IMR-90 (cell line): Measurements from ENCODE around the gene CADM3. TPM values are rescaled to one million over a fixed set of nuclear protein-coding genes. Genes with fewer than 3 reads are reported as not detected.

Experiments used
- ATAC-seq: fragments of 200-7000 bp; cut with Tn5 transposase; 2 replicates; pipeline ENCODE4 v1.9.1; 2020; ENCODE audit warnings: low read depth, mild to moderate bottlenecking, moderate library complexity
- BruUV-seq: library from RNA; stranded (reverse); fragments of 400-500 nt; replicated peaks from 2 replicates; lab custom pipeline; 2021; lab: Mats Ljungman, UMichigan
- CTCF ChIA-PET: fragments of 300-600 bp; formaldehyde crosslinking; extraction: SDS; loops from one replicate; lab custom pipeline; 2021; ENCODE audit warnings: antibody characterized with exemption; lab: Yijun Ruan, JAX
- POLR2A ChIA-PET: fragments of 300-600 bp; sonication (Branson Sonifier 250); formaldehyde crosslinking; loops from one replicate; lab custom pipeline; 2022; ENCODE audit warnings: antibody characterized with exemption; ENCODE audit not compliant: unreplicated experiment; lab: Charles Lee
- DNase-seq: peaks from one replicate; pipeline ENCODE4 v3.0.0; 2013
- H2AFZ ChIP-seq: replicated peaks from 2 replicates; pipeline ENCODE3; 2013; ENCODE audit warnings: low read length, mild to moderate bottlenecking; ENCODE audit not compliant: poor library complexity
- H2AK5ac ChIP-seq: 2 replicates; pipeline ENCODE4 v1.6.1; 2013; ENCODE audit warnings: low read depth, low read length, inconsistent platforms
- H2AK9ac ChIP-seq: replicated peaks from 2 replicates; pipeline ENCODE3; 2013; ENCODE audit warnings: mild to moderate bottlenecking, low read depth, low read length, moderate library complexity; ENCODE audit not compliant: poor library complexity
- H2BK120ac ChIP-seq: 2 replicates; pipeline ENCODE4 v1.6.1; 2013; ENCODE audit warnings: low read depth, low read length, inconsistent platforms
- H2BK15ac ChIP-seq: 3 replicates; pipeline ENCODE4 v1.6.1; 2013; ENCODE audit warnings: low read depth, low read length, inconsistent platforms
- H2BK20ac ChIP-seq: 2 replicates; pipeline ENCODE4 v1.6.1; 2013; ENCODE audit warnings: low read depth, mild to moderate bottlenecking, inconsistent platforms, low read length, moderate library complexity
- H2BK5ac ChIP-seq: 2 replicates; pipeline ENCODE4 v1.6.1; 2013; ENCODE audit warnings: mild to moderate bottlenecking, low read depth, low read length, inconsistent platforms; ENCODE audit not compliant: poor library complexity, severe bottlenecking
- H3K14ac ChIP-seq: replicated peaks from 2 replicates; pipeline ENCODE4 v1.6.1; 2013; ENCODE audit warnings: low read depth, low read length, inconsistent platforms
- H3K18ac ChIP-seq: 2 replicates; pipeline ENCODE4 v1.6.1; 2013; ENCODE audit warnings: low read depth, low read length, control low read depth
- H3K23ac ChIP-seq: 2 replicates; pipeline ENCODE4 v1.6.1; 2013; ENCODE audit warnings: low read depth, low read length, inconsistent platforms
- H3K27ac ChIP-seq: 2 replicates; pipeline ENCODE4 v1.5.1; 2013; ENCODE audit warnings: mild to moderate bottlenecking, control low read depth, low read length; ENCODE audit not compliant: insufficient read depth
- H3K27me3 ChIP-seq: 2 replicates; pipeline ENCODE4 v1.6.1; 2013; ENCODE audit warnings: low read length; ENCODE audit not compliant: control insufficient read depth, insufficient read depth
- H3K36me3 ChIP-seq: 2 replicates; pipeline ENCODE4 v1.6.1; 2013; ENCODE audit warnings: low read length, mixed read lengths; ENCODE audit not compliant: control insufficient read depth, insufficient read depth
- H3K4ac ChIP-seq: 2 replicates; pipeline ENCODE4 v1.6.1; 2013; ENCODE audit warnings: low read depth, low read length, inconsistent platforms
- H3K4me1 ChIP-seq: 2 replicates; pipeline ENCODE4 v1.6.1; 2013; ENCODE audit warnings: low read length, mixed read lengths; ENCODE audit not compliant: control insufficient read depth, insufficient read depth
- H3K4me2 ChIP-seq: 2 replicates; pipeline ENCODE4 v1.6.1; 2013; ENCODE audit warnings: low read depth, mild to moderate bottlenecking, control low read depth, low read length, moderate library complexity
- H3K4me3 ChIP-seq: 2 replicates; pipeline ENCODE4 v1.5.1; 2013; ENCODE audit warnings: low read depth, mild to moderate bottlenecking, control low read depth, low read length, moderate library complexity; ENCODE audit not compliant: insufficient read depth
- H3K56ac ChIP-seq: 2 replicates; pipeline ENCODE4 v1.6.1; 2013; ENCODE audit warnings: low read length, inconsistent platforms; ENCODE audit not compliant: insufficient read depth; ENCODE audit errors: extremely low read depth
- H3K79me1 ChIP-seq, 2 experiments: 2 replicates each; pipeline ENCODE4 v1.6.1; 2013; ENCODE audit warnings: low read length in 2 of 2, inconsistent platforms in 1 of 2, low read depth in 1 of 2
- H3K9ac ChIP-seq: 2 replicates; pipeline ENCODE4 v1.6.1; 2013; ENCODE audit warnings: low read depth, low read length, control low read depth
- H3K9me1 ChIP-seq: 2 replicates; pipeline ENCODE4 v1.6.1; 2013; ENCODE audit warnings: low read length, inconsistent platforms; ENCODE audit not compliant: insufficient read depth
- H3K9me3 ChIP-seq: 2 replicates; pipeline ENCODE4 v1.6.1; 2013; ENCODE audit warnings: low read length; ENCODE audit not compliant: control insufficient read depth, insufficient read depth
- H4K20me1 ChIP-seq: 2 replicates; pipeline ENCODE4 v1.6.1; 2013; ENCODE audit warnings: low read length, inconsistent platforms; ENCODE audit not compliant: insufficient read depth
- H4K5ac ChIP-seq: 2 replicates; pipeline ENCODE4 v1.6.1; 2013; ENCODE audit warnings: mild to moderate bottlenecking, low read depth, low read length, control low read depth
- H4K8ac ChIP-seq, 2 experiments: 2 replicates each; pipeline ENCODE4 v1.6.1; 2013; ENCODE audit warnings: low read depth in 2 of 2, low read length in 2 of 2, control low read depth in 1 of 2, inconsistent platforms in 1 of 2
- H4K91ac ChIP-seq: 2 replicates; pipeline ENCODE4 v1.6.1; 2013; ENCODE audit warnings: low read depth, low read length, inconsistent platforms; ENCODE audit not compliant: insufficient read depth
- FOS ChIP-seq: fragments of 150-350 bp; IDR thresholded peaks from 2 replicates; pipeline ENCODE4 v1.6.1; 2016; ENCODE audit warnings: low read depth, low read length
- MAZ ChIP-seq: IDR thresholded peaks from 2 replicates; pipeline ENCODE4 v1.6.1; 2012; ENCODE audit warnings: low read depth, mild to moderate bottlenecking, low read length, improper control_type of control experiment, moderate library complexity, borderline replicate concordance
- WGBS, 2 experiments: methylation state at CpG; one replicate each; pipeline versions ENCODE4 v1.1.5 to v1.1.7; 2013; ENCODE audit warnings: missing lambda C conversion rate in 2 of 2; ENCODE audit not compliant: insufficient read length in 1 of 2; ENCODE audit errors: extremely low coverage in 2 of 2; 5-methylcytosine and 5-hydroxymethylcytosine counted together
- dilution Hi-C: fragments of 300-500 bp; cut with HindIII; formaldehyde crosslinking; loops from one replicate; pipeline ENCODE4 v1.14.3; 2018; ENCODE audit warnings: low sequenced_read_pairs; ENCODE audit not compliant: unreplicated experiment
- in situ Hi-C: fragments of 300-500 bp; cut with MboI; formaldehyde crosslinking; loops from 3 replicates; pipeline ENCODE4 v1.14.3; 2019; ENCODE audit warnings: low sequenced_read_pairs, inconsistent platforms, mixed read lengths
- intact Hi-C: fragments of 100-400 bp; cut with micrococcal nuclease; formaldehyde crosslinking; loops from 2 replicates; pipeline ENCODE4 v1.10.0; 2022
- polyA plus RNA-seq, 3 experiments: library from polyadenylated mRNA; depleted of rRNA; stranded (reverse); fragments of >200 nt; gene quantifications; 2 replicates each; pipeline ENCODE4 v1.2.3, GENCODE V29; 2012; ENCODE audit warnings: low replicate concordance in 1 of 3
- total RNA-seq: library from RNA; depleted of rRNA; stranded (reverse); fragments of >200 nt; gene quantifications from 2 replicates; pipeline ENCODE4 v1.2.3, GENCODE V29; 2012

CADM3 gene
- total and polyA plus RNA-seq, 2 of the 4 experiments (the other 2 are of a cell fraction), result not detected

- Histone ChIP-seq H4K5ac (no peak overlapping the region), H2AFZ (peak overlapping the region; percentile 18), H2AK5ac (no peak overlapping the region), H3K27ac (no peak overlapping the region), H3K36me3 (no peaks in the 10 kb centered on the region), H3K14ac (no peak overlapping the region), H3K4me1 (peaks cover 2% of the 10 kb centered on the region; the same call in 1 of the 2 replicates), H4K8ac (no peak overlapping the region), H2BK15ac (no peak overlapping the region), H3K9me1 (no peaks in the 10 kb centered on the region), H2BK20ac (no peak overlapping the region), H3K56ac (no peak overlapping the region), H3K27me3 (no peaks in the 10 kb centered on the region), H3K4me3 (no peak overlapping the region), H4K20me1 (no peaks in the 10 kb centered on the region), H2BK5ac (no peak overlapping the region), H3K79me1 (no peaks in the 10 kb centered on the region), H3K4ac (no peak overlapping the region), H3K18ac (no peak overlapping the region), H3K23ac (no peak overlapping the region), H4K91ac (no peak overlapping the region), H2AK9ac (no peak overlapping the region), H2BK120ac (no peak overlapping the region), H3K9ac (no peak overlapping the region), H3K4me2 (no peak overlapping the region), H3K9me3 (no peaks in the 10 kb centered on the region)
- ATAC-seq, result no peak
- no TSS peak for BruUV-seq
- DNase-seq, result no peak
- ChIA-PET POLR2A (no interaction called here), CTCF (interaction anchor here (1.0 kb wide), 1 partner anchor 31 kb away, joined by 3 read pairs; no protein-coding TSS in a partner anchor)
- TF ChIP-seq FOS, result no peak
- TF ChIP-seq MAZ, result no peak
- WGBS, 2 experiments, result 46% methylated on average over 3 of the region's 9 CpGs; no CpG with 5 or more reads in 1 of the 2 experiments
- intact Hi-C loops, result no loop called here
- dilution Hi-C loops, result no loop called here
- in situ Hi-C loops, result loop anchor here (5.0 kb wide), 1 partner anchor 34 kb away; no protein-coding TSS in a partner anchor
Measured at GRCh38 chr1:159163614-159164228, 7.7 kb upstream of the CADM3 start.
